ENCODE data around the gene SUSD6. TPM values are rescaled to one million over a fixed set of nuclear protein-coding genes. Genes with fewer than 3 reads are reported as not detected.

The SUSD6 gene
- total and polyA plus RNA-seq, 2 donors (not counting 1 experiment from before 2014, with no cell fraction given) = 62.3 to 97.8 TPM

- H3K27ac Mint-ChIP-seq = no peak overlapping the region
- H3K27me3 Mint-ChIP-seq = no peaks in the 10 kb centered on the region
- ChIA-PET POLR2A (interaction anchor here (0.7 kb wide), 1 partner anchor 24 kb away, joined by 3 read pairs; no protein-coding TSS in a partner anchor), CTCF (interaction anchor here (1.2 to 1.3 kb wide), 4 partner anchors 10 to 168 kb away, joined by 3 to 9 read pairs (median 4); partner anchors contain the start of gene SRSF5)
- no peaks in the 10 kb centered on the region for H3K4me1 ChIP-seq (ENCODE audit: control insufficient read depth in 2 of 2, insufficient read depth in 2 of 2, low read length in 2 of 2)
- intact Hi-C loops (cut with micrococcal nuclease) = no loop called here
- DNase-seq (no peak), ATAC-seq (ENCODE audit: low read depth) (no peak)
- H3K4me2 ChIP-seq (replicated peaks; ENCODE audit: low read depth, low read length, poor library complexity, severe bottlenecking) = no peak overlapping the region
- no peak overlapping the region for H3K27ac ChIP-seq (ENCODE audit: low read length in 2 of 2)
- H3K36me3 ChIP-seq (replicated peaks in 1 of 2; ENCODE audit: control extremely low read depth in 1 of 2, control insufficient read depth in 1 of 2, extremely low read depth in 1 of 2, insufficient read depth in 2 of 2, low read length in 1 of 2) = no peaks in the 10 kb centered on the region
- H4K20me1 ChIP-seq (ENCODE audit: control insufficient read depth, insufficient read depth, low read length, poor library complexity, severe bottlenecking) = no peaks in the 10 kb centered on the region
- no peaks in the 10 kb centered on the region for H3K27me3 ChIP-seq (replicated peaks in 1 of 4; ENCODE audit: control extremely low read depth in 1 of 4, control insufficient read depth in 3 of 4, insufficient read depth in 4 of 4, low read length in 3 of 4)
- no peak for TF ChIP-seq EZH2 (IDR thresholded peaks at IDR 0.05; ENCODE audit: borderline replicate concordance, insufficient read depth, low read depth, low read length, poor library complexity, severe bottlenecking)
- no peak for TF ChIP-seq CTCF (IDR thresholded peaks at IDR 0.05)
- no peaks in the 10 kb centered on the region for H3K9me3 Mint-ChIP-seq (ENCODE audit: insufficient read depth)
- no CpG with 5 or more reads among the region's 1 CpG for WGBS (ENCODE audit: insufficient coverage)
- peaks cover 7% of the 10 kb centered on the region for H3K4me1 Mint-ChIP-seq
- H3K79me2 ChIP-seq (ENCODE audit: control insufficient read depth, insufficient read depth, low read length) = no peaks in the 10 kb centered on the region
- H3K4me3 Mint-ChIP-seq = no peak overlapping the region
- H2AFZ ChIP-seq (ENCODE audit: insufficient read depth, low read depth, low read length, poor library complexity, severe bottlenecking) = no peak overlapping the region
- H3K9me3 ChIP-seq (ENCODE audit: control extremely low read depth in 1 of 3, control insufficient read depth in 2 of 3, insufficient read depth in 1 of 3, low read length in 2 of 3) = no peaks in the 10 kb centered on the region
- H3K9ac ChIP-seq (ENCODE audit: low read length) = no peak overlapping the region
- no peak overlapping the region for H3K4me3 ChIP-seq (ENCODE audit: control extremely low read depth in 1 of 5, extremely low read depth in 1 of 5, insufficient read depth in 1 of 5, low read depth in 2 of 5, low read length in 4 of 5)
Observed at GRCh38 chr14:69753860-69754259, 142.5 kb downstream of the SUSD6 start.

- intact Hi-C loops (cut with micrococcal nuclease) = no loop called here
- Mint-ChIP-seq H3K4me1 (peaks cover 7% of the 10 kb centered on the region), H3K27me3 (no peaks in the 10 kb centered on the region), H3K4me3 (no peak overlapping the region), H3K9me3 (ENCODE audit: insufficient read depth) (no peaks in the 10 kb centered on the region), H3K27ac (no peak overlapping the region)
- ChIA-PET POLR2A (no interaction called here), CTCF (interaction anchor here (1.2 to 1.3 kb wide), 3 partner anchors 12 to 169 kb away, joined by 3 to 9 read pairs (median 4); partner anchors contain the start of gene SRSF5)
- Histone ChIP-seq H3K9me3 (ENCODE audit: control extremely low read depth in 1 of 3, control insufficient read depth in 2 of 3, insufficient read depth in 1 of 3, low read length in 2 of 3) (no peaks in the 10 kb centered on the region), H3K9ac (ENCODE audit: low read length) (no peak overlapping the region), H4K20me1 (ENCODE audit: control insufficient read depth, insufficient read depth, low read length, poor library complexity, severe bottlenecking) (no peaks in the 10 kb centered on the region), H3K27ac (ENCODE audit: low read length in 2 of 2) (no peak overlapping the region), H3K36me3 (replicated peaks in 1 of 2; ENCODE audit: control extremely low read depth in 1 of 2, control insufficient read depth in 1 of 2, extremely low read depth in 1 of 2, insufficient read depth in 2 of 2, low read length in 1 of 2) (no peaks in the 10 kb centered on the region), H3K4me3 (ENCODE audit: control extremely low read depth in 1 of 5, extremely low read depth in 1 of 5, insufficient read depth in 1 of 5, low read depth in 2 of 5, low read length in 4 of 5) (no peak overlapping the region), H3K79me2 (ENCODE audit: control insufficient read depth, insufficient read depth, low read length) (no peaks in the 10 kb centered on the region), H3K4me1 (ENCODE audit: control insufficient read depth in 2 of 2, insufficient read depth in 2 of 2, low read length in 2 of 2) (no peaks in the 10 kb centered on the region), H2AFZ (ENCODE audit: insufficient read depth, low read depth, low read length, poor library complexity, severe bottlenecking) (no peak overlapping the region), H3K4me2 (replicated peaks; ENCODE audit: low read depth, low read length, poor library complexity, severe bottlenecking) (no peak overlapping the region), H3K27me3 (replicated peaks in 1 of 4; ENCODE audit: control extremely low read depth in 1 of 4, control insufficient read depth in 3 of 4, insufficient read depth in 4 of 4, low read length in 3 of 4) (no peaks in the 10 kb centered on the region)
- DNase-seq (no peak), ATAC-seq (ENCODE audit: low read depth) (no peak)
- 77% methylated on average over 1 of the region's 2 CpGs for WGBS (ENCODE audit: insufficient coverage)
- TF ChIP-seq EZH2 (IDR thresholded peaks at IDR 0.05; ENCODE audit: borderline replicate concordance, insufficient read depth, low read depth, low read length, poor library complexity, severe bottlenecking) (no peak), CTCF (IDR thresholded peaks at IDR 0.05) (no peak)
Observed at GRCh38 chr14:69754487-69754886, 143.1 kb downstream of the SUSD6 start.

All from B cell (primary cell).